ENCODE data around the gene KANK2.
A peak's percentile ranks its signal among the peaks of the same experiment; 100 is the strongest.

Gene KANK2

DNA sequence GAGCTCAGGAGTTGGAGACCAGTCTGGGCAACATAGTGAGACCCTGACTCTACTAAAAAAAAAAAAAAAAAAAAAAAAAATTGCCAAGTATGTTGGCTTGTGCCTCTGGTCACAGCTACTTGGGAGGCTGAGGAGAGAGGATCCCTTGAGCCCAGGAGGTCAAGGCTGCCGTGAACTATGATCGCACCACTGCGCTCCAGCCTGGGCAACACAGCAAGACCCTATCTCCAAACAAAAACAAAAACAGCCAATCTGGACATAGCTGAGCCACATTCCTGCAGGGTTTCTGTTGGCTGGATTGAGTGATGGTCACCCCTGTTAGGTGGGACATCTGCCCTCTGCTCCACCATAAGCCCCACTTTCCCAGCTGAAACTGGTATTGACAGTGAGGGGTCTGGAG is 28.5 kb upstream of the KANK2 start:
- no peak for DNase-seq (ENCODE audit: low spot score)

DNA sequence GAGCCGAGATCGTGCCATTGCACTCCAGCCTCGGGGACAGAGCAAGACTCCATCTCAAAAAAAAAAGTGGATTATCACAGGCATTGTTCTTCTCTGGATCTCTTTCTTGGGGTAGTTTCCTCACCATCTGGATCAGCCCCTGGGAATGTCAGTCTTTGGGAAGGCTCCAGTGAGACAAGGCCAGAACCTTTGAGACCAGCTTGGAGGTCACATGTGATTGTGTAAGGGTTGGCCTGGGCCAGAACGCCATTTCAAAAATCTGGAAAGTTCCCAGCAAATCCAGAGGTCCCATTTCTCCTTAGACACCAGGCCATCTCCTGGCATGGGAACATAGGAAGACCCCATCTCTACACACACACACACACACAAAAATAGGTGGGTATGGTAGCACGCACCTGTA is 27.8 kb upstream of the KANK2 start:
- DNase-seq (ENCODE audit: low spot score): no peak

DNA sequence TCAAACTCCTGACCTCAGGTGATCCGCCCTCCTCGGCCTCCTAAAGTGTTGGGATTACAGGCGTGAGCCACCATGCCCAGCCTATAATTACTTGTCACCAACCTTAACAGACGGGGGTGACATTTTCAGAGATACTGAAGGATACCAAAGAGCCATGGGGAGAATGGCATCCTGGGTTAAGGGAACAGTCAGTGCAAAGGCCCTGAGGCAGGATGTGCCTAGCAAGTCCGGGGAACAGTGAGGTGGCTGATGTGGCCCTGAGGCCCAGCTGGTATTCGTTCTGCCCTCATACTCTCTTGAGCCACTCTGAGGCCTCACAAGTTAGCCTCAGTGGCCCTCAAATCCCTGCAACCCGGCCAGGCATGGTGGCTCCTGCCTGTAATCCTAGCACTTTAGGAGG is 27.1 kb upstream of the KANK2 start:
- no peak for DNase-seq (ENCODE audit: low spot score)

DNA sequence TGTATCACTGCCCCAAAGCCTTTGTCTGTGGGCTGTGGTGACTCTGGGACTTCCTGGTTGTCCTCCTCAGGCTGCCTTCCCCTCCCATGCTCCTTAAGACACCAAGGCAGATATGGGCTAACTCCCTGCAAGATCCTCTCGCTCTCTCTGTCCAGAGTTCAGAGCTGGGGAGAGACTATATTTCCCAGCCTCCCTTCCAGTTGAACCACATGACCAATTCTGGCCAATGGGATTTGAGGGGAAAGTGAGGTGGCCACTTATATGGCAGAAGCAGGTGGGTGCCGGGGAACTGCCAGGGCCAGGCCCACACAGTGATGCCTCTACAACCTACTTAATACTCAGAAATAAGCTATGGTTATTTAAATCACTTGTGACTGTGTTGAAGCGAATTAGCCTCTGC is 25.9 kb upstream of the KANK2 start:
- no peak for DNase-seq (ENCODE audit: low spot score)

DNA sequence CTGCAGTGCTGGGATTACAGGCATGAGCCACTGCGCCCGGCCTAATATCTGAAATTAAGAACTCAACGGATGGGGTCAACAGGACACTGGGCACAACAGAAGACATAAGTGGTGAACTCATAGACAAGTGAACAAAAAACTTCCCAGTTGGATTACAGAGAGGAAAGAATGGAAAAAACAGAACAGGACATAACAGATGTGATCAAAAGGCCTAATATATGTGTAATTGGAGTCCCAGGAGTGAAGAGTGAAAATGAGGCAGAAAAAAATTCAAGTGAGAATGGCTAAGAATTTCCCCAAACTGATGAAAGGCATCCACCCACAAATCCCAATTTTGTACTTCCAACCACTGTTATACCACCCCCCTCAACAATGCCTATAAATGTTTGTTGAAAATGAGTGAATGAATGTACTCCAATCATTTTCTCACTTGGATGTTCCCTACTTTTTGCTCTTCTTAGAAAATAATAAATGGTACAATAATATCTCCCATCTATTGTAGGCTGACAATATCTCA is 23.8 kb upstream of the KANK2 start:
- no peak for DNase-seq (ENCODE audit: low spot score)

DNA sequence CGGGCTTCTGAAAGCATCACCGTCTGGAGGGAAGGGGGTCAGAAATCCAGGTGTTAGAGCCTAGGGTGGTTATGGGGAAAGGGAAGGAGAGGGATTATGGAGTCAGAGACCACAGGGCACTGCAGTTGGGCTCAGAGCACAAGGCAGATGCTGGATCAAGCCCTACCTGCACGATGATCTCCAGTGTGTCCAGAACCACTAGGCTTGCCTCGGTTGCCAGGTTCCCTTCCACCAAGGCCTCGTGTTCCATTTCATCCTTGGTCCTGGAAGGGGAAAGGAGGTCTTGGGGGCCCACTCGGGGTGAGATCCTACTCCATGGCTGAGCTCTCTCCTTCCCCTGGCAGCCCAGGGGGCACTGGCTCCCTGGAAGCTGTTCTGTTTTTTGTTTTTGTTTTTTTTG is 17.0 kb upstream of the KANK2 start:
- DNase-seq (ENCODE audit: low spot score): no peak

DNA sequence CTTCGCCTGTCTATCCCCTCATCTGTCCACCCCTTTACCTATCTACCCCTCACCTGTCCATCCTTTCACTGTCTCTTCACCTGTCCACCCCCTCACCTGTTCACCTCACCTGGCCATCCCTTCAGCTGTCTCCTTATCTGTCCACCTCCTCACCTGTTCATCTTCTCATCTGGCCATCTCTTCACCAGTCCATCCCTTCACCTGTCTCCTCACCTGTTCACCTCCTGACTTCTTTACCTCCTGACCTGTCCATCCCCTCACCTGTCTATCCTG is 13.2 kb upstream of the KANK2 start:
- DNase-seq (ENCODE audit: low spot score): no peak

DNA sequence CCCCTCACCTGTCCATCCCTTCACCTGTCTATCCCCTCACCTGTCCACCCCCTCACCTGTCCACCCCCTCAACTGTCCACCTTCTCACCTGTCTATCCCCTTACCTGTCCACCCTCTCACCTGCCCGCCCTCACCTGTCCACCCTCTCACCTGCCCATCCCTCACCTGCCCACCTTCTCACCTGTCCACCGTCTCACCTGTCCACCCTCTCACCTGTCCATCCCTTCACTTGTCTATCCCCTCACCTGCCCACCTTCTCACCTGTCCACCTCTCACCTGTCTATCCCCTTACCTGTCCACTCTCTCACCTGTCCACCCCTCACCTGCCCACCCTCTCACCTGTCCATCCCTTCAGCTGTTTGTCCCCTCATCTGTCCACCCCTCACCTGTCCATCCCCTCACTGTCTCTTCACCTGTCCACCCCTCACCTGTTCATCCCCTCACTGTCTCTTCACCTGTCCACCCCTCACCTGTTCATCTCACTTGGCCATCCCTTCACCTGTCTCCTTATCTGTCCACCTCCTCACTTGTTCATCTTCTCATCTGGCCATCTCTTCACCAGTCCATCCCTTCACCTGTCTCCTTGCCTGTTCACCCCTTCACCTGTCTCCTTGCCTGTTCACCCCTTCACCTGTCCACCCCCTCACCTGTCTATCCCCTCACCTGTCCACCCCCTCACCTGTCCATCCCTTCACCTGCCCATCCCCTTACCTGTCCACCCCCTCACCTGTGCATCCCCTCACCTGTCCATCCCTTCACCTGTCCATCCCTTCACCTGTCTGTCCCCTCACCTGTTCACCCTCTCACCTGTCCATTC is 12.7 kb upstream of the KANK2 start:
- no peak for DNase-seq (ENCODE audit: low spot score)

DNA sequence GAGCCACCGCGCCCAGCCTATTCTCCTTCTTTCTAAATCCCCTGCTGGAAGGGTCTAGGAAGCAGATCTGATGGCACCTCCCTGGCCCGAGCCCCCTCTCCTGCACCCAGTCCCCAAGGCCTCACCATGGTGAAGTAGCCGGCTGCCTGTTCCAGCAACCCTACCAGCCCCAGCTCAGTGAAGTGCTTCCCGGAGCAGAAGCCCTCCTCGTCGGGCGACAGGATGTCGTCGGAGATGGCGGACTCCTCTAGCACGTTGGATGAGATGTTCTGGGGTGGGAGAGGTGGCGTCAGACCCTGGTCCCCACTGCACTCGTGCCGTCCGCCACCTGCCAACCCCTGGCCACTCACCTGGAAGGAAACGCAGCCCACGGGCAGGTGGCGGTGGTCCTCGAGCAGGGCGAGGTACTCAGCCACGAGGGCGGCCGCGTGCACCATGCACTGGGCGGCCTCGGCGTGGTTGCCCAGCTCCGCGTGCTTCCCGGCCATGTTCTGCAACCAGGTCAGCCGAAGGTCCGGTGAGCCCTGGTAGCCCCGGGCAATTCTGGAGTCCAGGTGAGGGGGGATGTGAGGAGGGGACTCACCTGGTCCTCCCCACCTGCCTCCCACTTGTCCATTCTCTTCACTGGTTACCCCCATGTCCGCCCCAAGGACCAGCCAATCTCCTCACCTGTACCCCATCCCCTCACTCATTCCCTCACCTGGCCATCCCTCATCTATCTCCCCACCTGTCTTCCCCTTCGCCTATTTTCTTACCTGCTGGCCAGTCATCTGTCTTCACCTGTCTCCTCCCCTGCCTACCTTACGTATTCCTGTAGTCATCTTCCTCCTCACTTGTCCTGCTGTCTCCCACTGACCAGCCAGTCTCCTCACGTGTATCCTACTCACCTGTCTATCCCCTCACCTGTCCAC is 11.5 kb upstream of the KANK2 start:
- no peak for DNase-seq (ENCODE audit: low spot score)

DNA sequence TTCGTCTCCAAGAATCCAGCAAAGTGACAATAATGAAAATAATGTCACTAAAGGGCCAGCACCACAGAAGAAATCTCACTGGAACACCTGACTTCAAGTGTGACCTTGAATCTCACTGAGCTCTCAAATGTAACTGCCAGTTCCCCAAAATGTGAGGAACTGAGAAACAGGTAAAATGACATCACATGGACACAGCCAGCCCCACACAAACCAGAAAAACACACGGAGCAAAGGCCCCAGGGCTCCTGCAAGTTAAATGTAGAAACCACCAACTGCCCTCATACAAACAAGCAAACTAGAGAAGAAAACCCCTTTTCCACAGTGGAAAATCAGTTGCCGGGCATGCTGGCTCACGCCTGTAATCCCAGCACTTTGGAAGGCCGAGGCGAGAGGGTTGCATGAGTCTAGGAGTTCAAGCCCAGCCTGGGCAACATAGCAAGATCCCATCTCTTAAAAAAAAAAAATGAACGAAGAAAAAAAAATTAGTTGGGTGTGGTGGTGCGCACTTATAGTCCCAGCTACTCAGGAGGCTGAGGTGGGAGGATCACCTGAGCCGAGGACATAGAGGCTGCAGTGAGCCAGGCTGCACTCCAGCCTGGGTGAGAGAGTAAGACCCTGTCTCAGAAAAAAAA is 8.7 kb upstream of the KANK2 start:
- no peak for DNase-seq (ENCODE audit: low spot score)

DNA sequence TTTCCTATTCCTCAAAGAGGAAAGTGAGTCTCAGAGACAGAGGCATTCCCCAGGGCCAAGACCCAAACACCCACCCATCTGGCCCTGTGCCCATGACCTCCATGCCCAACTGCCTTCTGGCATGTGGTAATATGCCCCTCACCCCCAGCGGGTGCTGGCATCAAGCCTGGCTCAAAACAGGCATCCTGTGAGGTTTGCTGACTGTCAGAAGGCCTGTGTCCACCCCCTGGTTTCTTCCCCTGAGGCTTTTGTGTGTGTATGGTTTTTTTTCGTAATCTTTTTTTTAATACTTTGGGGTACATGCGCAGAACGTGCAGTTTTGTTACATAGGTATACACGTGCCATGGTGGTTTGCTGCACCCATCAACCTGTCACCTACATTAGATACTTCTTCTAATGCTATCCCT is 7.6 kb upstream of the KANK2 start:
- no peak for DNase-seq (ENCODE audit: low spot score)

DNA sequence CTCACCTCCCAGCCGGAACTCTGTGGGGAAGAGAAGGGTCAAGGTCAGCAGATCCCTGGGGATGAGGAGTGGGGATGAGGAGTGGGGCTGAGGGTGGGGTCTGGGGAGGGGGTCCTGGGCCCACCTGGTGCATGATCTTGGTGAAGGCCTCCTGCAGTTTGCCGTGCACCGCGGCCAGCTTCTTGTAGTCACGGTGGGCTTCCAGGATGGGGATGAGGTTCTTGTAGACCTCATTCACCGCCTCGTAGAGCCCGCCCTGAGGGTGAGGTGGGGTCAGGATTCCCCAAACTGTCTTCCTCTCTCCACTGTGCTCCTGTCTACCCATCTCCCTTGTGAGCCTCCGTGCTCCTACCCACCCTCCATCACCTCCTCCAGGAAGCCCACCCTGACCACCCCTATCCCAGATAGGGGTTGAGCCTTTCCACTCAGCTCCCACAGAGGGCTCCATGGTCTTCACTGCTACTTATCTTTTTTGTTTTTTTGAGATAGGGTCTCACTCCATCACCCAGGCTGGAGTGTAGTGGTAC is 6.8 kb upstream of the KANK2 start:
- DNase-seq (ENCODE audit: low spot score): no peak

DNA sequence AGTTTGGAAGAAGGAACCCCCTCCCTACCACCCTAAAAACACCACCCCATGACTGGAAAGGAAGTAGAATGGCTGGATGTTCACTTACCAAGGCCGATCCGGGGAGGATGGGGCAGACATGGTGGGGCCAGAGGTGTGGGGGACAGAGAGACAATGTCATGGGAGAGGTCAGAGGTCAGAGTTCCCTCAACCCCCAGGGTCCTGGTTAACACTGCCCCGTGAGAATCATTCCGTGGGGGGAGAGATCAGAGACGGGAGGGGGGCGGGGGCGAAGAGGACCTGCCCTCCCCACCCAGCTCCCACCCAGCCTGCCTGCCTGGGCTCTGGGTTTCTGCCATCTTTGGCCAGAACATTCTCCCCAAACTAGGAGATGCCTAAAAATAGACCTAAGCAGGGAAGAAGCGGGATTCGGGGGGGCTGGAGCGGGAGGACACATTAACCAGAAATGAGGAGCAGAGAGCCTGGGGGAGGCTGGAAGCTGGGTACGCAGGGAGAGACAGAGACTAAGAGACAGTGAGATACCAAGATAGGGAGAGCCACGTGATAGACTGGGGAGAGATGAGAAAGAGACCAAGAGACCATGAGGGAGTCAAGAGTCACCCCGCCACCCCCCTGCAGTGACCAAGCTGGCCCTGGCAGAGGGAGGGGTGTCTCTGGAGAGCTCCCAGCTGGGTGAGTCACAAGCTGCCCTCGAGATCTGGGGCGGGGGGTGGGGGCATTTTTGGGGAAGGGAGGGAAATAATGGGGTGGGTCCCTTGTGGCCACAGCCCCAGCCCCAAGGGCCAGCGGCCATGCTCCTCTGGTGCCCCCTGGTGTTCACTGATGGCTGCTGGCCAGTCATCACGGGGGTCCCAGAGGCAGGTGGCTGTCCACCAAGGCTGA is 6.1 kb upstream of the KANK2 start:
- DNase-seq (ENCODE audit: low spot score): peak; percentile 94

DNA sequence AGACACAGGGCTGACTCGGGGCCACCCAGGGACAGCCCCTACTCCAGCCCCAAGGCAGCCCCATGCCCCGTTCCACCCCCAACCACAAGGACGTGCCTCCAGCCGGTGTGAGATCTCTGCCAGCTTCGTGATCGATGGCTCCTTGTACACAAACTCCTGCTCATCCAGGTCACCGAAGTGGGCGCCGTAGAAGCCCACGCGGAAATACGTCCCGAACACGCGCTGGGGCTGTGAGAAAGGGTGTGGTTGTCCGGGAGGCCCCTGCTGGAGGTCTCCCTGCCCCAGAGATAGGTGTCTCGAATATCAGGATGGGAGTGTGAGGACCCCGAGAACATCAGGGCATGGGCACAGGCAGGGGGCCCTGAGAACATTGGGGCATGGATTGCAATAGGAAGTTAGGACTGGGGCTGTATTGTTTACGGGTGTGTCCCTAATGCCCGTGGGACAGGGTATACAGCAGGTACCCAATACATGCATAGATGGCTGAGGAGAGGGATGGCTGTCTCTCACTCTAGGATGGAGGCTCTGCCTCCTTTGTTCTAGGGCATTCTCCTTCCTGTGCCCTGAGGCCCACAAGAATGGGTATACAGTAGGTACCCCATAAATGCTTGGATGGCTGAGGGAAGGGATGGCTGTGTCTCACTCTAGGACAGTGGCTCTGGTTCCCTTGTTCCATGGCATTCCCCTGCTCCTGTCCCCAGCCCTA is 5.3 kb upstream of the KANK2 start:
- no peak for DNase-seq (ENCODE audit: low spot score)

DNA sequence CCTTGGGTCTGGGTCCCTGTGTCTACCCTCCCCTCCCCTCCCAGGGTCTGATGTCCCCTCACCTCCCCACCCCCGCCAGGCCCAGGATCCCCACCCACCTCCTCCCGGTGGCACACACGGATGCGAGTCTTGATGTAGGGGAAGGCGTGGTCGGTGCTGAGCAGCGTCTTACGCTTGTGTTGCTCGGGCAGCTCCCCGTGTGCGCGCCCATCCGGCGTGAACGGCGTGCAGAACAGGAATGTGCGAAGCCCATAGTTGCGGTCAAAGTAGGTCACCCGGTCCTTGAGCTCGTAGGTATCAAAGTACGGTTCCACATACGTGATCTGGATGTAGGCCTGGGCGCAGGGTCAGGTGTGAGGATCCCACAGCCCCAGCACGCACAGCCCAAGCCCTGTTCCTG is 4.4 kb upstream of the KANK2 start:
- no peak for DNase-seq (ENCODE audit: low spot score)

DNA sequence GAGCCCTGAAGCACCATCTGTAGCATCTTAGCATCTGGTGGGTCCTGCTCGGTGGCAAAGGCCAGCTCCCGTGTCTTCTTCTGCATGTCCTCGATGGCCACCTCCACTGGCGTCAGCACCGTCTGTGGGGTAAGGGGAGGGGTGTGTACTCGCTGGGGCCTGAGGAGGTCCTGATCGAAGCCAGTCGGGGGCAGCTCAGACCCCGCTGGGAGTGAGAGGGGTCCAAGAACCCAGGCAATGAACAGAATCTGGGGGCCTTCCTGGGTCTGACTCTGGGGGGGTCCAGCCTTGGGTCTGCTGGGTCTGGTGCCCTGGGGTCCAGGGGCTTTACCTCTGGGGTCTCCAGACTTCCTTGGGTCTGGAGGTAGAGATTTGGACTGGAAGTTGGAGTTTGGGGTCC is 3.6 kb upstream of the KANK2 start:
- no peak for DNase-seq (ENCODE audit: low spot score)

DNA sequence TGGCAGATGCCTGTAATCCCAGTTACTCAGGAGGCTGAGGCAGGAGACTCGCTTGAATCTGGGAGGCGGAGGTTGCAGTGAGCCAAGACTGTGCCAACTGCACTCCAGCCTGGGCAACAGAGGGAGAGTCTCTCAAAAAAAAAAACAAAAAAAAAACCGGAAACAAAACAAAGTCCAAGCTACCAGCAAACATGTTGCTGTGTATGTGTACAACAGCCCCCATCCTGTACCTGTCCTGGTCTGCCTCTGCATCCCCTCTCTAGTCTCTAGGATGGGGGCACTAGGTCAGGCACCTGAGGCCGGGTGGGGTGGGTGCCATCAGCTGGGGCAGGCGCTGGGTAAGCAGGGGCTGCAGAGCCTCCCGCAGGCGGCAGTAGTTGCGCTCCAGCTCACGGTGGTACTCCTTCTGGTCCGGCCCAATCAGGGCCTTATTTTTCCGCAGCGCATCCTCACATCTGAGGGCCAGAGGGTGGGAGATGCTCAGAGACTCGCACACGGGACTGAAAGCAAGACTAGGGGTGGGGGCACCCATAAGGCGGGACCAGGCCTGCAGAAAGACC is 2.8 kb upstream of the KANK2 start:
- DNase-seq (ENCODE audit: low spot score): no peak

DNA sequence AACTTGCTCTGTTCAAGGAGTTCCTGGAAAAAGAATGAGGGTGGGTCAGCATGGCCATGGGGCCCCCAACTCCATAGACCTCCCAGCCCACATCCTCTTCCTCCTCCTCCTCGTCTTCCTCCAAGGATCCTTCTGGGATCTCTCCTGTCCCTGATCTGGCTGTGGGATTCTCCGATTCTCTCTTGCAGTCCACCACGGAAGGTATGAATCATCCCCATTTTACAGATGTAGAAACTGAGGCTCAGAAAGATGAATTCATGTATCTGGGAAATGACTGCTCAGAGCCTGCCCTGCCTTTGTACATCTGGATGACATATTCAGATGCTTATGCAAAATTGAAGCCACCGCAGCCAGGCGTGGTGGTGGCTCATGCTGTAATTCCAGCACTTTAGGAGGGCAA is 2.2 kb upstream of the KANK2 start:
- no peak for DNase-seq (ENCODE audit: low spot score)

DNA sequence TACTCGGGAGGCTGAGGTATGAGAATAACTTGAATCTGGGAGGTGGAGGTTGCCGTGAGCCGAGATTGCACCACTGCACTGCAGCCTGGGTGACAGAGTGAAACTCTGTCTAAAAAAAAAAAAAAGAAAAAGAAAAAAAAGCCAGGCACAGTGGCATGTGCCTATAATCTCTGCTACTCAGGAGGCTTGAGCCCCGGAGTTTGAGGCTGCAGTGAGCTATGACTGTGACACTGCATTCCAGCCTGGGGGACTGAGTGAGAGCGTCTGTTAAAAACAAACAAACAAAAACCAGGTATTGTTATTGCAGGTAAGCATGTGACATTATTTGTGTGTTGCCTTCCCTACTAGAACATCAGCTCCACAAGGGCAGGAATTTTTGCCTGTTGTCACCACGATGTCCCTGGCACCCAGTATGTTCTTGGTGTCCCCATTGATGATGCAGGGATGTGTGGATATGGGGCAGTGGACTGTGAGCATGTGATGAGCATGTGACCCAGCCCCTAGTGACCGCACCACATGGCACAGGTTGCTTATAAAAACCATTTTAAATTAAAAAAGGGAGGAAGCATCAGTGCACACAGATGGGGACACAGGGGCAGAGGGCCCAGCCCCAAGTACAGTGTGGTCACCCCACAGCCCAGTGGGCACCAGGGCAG is 1.6 kb upstream of the KANK2 start:
- no peak for DNase-seq (ENCODE audit: low spot score)

DNA sequence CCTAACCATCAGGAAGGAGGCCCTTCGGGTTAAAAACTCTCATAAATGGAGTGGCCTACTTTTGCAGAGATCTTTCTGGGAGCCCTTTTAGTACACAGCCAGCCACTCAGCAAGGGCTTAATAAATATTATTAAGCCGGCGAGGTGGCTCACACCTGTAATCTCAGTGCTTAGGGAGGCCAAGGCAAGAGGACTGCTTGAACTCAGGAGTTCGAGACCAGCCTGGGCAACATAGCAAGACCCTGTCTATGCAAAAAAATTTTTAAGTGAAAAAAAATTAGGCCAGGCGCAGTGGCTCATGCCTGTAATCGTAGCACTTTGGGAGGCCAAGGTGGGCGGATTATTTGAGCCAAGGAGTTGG is 810 bp upstream of the KANK2 start:
- DNase-seq (ENCODE audit: low spot score): no peak
